HG03520 (cell line): ENCODE measurements around the gene TUBD1.
A peak's percentile ranks its signal among the peaks of the same experiment; 100 is the strongest.
"Not testable (repeated sequence)": the region's sequence is repeated elsewhere in the genome, so short reads cannot be mapped to it uniquely, and the experiment has no call there.

Experiments used
- ATAC-seq: cut with Tn5 transposase; IDR thresholded peaks from one replicate; pipeline ENCODE4 v1.9.1; 2021; ENCODE audit warnings: mild to moderate bottlenecking, moderate library complexity; ENCODE audit not compliant: unreplicated experiment

TUBD1 gene

GRCh38 chr17:59892924-59893675 is at the start of gene TUBD1, which contains the start of gene RPS6KB1:
TSS of gene TUBD1 (minus strand) at chr17:59892943. CDS start at chr17:59891002, 1,941 bp downstream.
TSS of gene RPS6KB1 (plus strand) at chr17:59893121. CDS start at chr17:59893185, 64 bp downstream.
- ATAC-seq: peak; percentile 83

GRCh38 chr17:59941131-59941530 is 48.4 kb upstream of the TUBD1 start:
- no peak for ATAC-seq

GRCh38 chr17:59940697-59941096 is 48.0 kb upstream of the TUBD1 start:
- ATAC-seq: not testable (repeated sequence)

DNA sequence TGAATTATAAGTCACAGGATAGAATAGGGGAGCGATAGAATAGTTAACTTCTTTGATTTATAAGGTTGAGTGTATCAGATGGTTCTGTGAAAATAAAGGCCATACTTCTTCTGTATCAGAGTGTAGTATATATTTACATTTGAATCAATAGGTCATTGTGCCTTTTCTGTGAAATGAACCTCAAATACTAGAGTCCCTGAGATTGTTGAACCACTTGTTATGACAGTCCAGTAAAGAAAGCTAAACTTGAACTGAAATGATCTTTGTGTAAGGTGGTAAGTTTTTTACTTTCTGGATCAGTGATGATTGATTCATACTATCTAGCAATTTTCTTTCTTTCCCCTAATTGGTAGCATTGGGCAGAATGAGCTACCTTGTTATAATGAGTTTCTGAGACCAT is 40.6 kb upstream of the TUBD1 start:
- not testable (repeated sequence) for ATAC-seq

DNA sequence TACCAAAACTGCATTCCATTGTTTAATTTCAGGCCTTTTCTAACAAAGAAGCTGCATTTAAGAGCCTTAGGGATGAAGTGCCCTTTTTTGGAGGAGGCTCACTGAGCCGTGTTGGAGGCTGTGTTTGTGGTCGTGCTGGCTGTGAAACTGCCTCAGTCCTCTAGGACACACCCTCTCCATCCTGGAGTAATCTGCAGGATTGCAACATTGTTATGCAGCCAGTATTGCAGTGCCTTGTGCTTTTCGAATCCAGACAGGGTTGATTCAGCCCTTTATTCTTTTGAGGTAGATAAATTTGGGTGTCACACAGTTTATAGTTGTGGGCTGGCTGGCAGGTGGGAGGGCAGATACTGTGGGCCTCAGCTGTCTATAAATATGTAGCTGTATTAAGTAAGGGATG is 38.0 kb upstream of the TUBD1 start:
- ATAC-seq: not testable (repeated sequence)

- ATAC-seq: not testable (repeated sequence)
Measured at GRCh38 chr17:59930121-59930520, 37.4 kb upstream of the TUBD1 start.

DNA sequence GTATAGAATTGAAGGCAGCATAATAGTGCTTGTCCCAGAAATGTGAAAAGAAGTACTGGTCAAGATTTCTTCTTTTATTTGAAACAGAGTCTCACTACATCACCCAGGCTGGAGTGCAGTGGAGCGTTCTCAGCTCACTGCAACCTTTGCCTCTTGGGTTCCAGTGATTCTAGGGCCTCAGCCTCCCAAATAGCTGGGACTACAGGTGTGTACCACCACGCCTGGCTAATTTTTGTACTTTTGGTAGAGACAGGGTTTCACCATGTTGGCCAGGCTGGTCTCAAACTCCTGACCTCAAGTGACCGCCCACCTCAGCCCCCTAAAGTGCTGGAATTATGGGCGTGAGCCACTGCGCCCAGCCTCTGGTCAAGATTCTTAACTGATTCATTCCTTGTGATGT is 27.9 kb upstream of the TUBD1 start:
- ATAC-seq: not testable (repeated sequence)

- ATAC-seq: no peak
Measured at GRCh38 chr17:59916446-59916845, 23.7 kb upstream of the TUBD1 start.

DNA sequence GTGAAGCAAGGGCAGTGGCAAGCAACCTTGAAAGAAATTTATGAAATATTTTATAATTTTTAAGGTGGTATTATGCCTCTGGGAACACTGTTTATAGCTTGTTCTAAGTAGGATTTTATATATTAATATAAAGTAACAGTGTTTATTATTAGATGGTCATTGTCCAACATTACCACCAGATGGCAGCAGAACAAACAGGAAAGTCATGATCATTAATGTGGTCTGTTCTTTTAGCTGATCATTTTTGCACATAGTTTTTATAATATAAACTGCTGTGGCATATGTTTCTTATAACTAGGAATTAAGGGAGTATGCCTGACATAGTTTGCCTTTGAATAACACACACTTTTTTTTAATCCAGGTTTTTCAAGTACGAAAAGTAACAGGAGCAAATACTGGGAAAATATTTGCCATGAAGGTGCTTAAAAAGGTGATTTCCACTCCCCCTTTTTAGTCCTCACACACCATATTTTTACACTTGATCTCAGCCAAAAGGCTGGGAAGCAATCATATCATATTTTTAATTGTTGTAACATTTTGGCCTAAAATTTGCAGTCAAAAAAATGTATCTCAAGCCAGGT is 21.6 kb upstream of the TUBD1 start:
- ATAC-seq: no peak

DNA sequence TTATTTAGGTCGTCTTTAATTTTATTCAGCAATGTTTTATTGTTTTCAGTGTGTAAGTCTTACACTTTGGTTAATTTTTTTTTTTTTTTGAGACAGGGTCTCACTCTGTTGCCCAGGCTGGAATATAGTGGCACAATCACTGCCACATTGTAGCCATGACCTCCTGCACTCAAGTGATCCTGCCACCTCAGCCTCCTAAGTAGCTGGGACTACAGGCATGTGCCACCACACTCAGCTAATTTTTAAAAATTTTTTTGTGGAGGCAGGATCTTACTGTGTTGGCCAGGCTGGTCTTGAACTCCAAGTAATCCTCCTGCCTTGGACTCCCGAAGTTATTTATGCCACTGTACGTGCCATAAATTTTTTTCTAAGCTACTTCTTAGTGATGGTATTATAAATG is 14.7 kb upstream of the TUBD1 start:
- no peak for ATAC-seq

DNA sequence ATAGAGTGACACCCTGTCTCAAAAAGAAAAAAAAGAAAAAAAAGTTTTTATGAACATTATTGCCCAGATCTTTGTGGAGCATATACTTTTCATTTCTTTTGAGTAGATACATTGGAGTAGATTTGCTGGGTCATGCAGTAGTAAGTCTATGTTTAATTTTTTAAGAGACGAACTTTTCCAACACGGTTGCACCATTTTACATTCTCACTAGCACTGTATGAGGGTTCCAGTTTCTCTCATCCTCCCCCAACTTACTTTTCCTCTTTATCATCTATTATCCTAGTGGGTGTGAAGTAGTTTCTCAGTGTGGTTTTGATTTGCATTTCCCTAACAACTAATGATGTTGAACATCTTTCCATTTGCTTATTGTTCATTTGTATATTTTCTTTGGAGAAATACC is 10.7 kb upstream of the TUBD1 start:
- no peak for ATAC-seq

GRCh38 chr17:59901604-59902003 is 8.9 kb upstream of the TUBD1 start:
- ATAC-seq: no peak

DNA sequence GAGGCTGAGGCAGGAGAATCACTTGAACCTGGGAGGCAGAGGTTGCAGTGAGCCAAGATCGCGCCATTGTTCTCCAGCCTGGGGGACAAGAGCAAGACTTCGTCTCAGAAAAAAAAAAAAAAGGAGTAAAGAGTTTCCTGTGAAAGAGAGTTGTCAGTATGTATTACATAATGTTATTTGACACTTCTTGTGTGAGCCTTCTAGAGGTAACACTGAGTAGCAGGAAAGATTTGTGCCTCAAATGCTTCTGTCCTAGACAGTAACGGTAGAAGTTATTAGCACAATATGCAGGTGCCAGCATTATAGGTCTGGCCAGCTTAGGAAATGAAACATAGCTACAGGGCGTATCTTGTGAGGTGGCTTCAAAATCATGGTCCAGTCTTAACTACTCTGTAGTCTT is 6.4 kb upstream of the TUBD1 start:
- no peak for ATAC-seq

DNA sequence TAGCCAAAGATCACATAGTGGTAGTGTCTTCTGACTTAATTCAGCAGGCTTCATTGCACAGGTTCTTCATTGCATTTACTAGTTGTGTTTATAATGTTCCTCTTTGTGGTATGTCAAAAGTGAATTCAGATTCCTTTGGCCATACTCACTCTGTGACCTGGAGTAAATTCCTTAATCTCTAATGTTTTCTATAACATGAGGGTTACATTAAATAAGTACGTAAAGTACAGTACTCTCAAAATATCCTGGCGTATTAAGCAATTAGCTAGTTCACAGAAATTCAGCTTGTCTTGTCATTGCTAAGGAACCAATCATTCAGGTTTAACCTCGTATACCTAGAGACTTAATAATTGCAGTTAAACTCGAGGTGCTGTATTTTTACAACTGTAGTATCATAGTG is 4.3 kb upstream of the TUBD1 start:
- no peak for ATAC-seq

DNA sequence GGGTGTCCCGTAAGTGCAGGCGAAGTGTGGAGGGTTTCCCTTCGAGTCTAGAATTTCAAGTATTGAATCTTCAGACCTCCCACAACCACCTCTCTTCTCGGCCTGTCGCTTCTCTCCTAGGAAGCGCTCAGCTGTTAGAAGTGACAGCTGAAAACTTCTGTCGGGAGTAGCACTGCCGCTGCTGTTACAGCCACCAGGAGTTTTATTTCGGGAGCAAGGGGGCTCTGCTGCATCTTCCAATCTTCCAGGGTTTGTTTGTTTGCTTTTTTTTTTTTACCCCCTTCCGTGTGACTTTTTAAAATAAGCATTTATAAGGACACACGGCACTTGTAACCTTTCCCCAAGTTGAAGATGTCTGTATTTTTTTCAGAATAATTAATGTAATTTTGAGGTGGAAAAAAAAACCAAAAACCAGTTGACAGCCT is 945 bp upstream of the TUBD1 start:
- no peak for ATAC-seq

DNA sequence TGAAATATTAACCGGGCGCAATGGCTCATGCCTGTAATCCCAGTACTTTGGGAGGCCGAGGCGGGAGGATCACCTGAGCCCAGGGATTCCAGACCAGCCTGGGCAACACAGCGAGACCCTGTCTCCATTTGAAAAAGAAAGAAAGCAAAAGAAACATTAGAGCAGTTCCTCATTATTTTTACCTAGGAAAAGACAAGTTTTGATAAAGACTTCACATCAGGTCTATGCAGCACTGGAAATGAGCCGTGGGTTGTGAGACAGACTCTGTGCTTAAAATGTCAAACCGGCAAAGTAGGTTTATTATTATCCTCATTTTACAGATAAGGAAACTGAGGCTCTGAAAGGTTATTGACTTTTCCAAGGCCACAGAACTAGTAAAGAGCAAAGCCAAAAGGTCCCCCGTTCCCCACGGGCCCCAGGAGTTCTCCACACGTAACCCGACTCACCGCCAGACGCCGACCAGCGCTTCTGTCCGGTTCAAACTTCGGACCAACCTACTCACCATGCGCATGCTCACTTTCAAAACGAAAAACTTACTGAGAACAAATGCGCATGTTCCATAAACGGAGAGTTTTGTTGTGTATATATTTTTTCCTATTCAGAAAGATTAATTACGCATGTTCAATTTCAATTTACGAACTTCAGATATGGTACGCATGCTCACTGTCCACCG is 356 bp downstream of the TUBD1 start:
- ATAC-seq: peak; percentile 48

DNA sequence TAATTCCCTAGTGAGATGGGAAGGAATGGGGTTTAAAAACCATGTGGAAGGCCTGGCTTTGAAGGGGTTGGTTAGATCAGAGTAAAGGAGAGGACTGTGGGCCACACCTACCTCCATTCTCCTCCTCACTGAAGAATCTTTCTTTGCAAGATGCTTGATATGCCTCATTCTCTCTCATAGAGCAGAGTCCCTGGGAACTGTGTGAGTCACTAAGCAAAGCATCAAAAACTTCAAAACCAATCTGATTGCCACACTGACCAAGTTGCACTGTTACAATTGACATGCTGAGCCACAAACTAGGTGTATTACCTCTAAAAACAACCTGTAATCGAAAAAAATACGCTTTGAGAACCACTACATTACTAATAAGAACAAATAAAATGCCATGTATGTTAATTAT is 2.0 kb downstream of the TUBD1 start:
- ATAC-seq: no peak

DNA sequence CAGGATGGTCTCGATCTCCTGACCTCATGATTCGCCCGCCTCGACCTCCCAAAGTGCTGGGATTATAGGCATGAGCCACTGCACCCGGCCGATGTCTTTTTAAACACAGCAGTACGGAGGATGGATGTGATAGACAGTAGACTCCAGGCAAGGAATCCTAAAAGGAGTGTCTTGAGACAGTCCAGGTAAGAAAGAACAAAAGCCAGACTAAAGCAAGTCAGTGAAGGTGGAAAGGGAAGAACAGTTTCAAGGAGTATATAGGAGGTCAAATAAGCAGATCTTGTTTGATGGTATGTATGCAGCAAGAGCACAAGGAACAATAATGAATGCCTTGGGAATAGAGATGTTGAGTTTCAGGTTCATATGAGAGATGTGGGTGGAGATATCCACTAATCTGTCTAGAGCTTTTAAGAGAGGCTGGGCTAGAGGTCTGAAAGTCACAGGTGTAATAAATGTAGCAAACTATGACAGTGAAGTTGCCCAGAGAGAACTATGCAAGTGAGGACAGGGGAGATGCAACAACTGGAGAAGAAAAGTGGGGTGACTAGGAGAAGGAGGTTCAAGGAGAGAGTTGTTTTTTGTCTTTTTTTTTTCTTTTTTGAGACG is 4.5 kb downstream of the TUBD1 start:
- no peak for ATAC-seq

GRCh38 chr17:59884861-59885260 is 7.9 kb downstream of the TUBD1 start:
- ATAC-seq: no peak

DNA sequence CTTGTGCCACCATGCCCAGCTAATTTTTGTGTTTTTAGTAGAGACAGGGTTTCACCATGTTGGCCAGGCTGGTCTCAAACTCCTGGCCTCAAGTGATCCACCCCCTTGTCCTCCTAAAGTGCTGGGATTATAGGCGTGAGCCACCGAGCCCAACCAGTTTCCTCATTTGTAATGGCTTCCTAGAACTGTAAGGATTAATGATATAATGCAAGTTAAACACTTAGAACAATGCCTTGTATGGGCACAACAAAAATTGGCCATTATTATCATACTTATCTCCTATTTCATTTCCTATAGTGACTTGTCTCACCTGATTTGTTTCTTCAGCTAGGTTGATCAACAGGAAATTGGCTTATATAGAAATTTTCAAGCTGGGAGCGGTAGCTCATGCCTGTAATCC is 14.1 kb downstream of the TUBD1 start:
- no peak for ATAC-seq

GRCh38 chr17:59877965-59878364 is 14.8 kb downstream of the TUBD1 start:
- ATAC-seq: no peak

DNA sequence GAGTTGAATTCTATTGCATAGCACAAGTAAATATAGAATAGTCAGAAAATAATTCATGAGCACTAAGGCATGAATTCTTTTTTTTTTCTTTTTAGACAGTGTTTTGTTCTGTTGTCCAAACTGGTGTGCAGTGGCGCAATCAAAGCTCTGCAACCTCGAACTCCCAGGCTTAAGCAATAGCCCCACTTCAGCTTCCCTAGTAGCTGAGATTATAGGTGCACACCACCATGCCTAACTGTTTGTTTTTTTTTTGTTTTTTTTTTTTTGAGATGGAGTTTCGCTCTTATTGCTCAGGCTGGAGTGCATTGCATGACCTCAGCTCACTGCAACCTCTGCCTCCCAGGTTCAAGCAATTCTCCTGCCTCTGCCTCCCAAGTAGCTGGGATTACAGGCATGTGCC is 16.6 kb downstream of the TUBD1 start:
- no peak for ATAC-seq
